Measurements from ENCODE around the gene INTS15.
"Not testable (repeated sequence)": the region's sequence is repeated elsewhere in the genome, so short reads cannot be mapped to it uniquely, and the experiment has no call there.

Gene INTS15

DNA sequence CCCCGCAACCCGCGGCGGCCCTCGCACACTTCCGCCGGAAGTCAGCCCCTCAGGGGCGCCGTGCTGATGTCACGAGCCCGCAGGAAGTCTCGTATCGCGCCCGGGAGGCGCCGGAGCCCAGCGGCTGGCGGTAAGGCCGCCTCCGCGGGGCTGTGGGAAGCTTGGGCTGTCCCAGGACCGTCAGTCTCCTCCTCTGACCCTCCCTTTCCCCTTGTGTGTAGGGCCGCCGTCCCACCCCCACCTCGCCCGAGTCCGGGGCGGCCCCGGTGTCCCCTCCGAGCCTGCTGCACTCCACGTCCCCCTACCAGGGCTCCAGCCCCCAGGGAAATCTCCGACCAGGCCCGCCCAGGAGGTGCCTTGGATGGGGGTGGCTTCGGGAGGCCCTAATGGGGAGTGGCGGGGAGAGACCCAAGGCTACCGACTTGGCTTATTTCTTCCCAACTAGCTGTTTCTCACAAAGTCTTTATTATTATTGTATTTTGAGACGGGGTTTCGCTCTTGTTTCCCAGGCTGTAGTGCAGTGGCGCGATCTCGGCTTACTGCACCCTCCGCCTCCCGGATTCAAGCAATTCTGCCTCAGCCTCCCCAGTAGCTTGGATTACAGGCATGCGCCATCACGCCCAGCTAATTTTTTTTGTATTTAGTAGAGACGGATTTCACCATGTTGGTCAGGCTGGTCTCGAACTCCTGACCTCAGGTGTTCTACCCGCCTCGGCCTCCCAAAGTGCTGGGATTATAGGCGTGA is 12.3 kb upstream of the INTS15 start, which contains the start of gene ZDHHC4:
TSS of gene ZDHHC4 (plus strand) at position 86 of the 745 bp plus-strand sequence. CDS start 3,108 bp downstream, outside the sequence.
- Histone ChIP-seq H4K20me1 (ENCODE audit: insufficient read depth, low read length) (no peaks in the 10 kb centered on the region), H3K4me1 (ENCODE audit: insufficient read depth, low read length) (peaks cover 34% of the 10 kb centered on the region), H2AFZ (ENCODE audit: low read depth, low read length) (peak within 1 kb of the TSS; percentile 96), H3K4me2 (ENCODE audit: insufficient read depth, low read length) (peak within 1 kb of the TSS; percentile 67), H3K79me2 (ENCODE audit: insufficient read depth, low read length) (peaks cover 21% of the 10 kb centered on the region), H3K27me3 (ENCODE audit: insufficient read depth, low read length, poor library complexity) (no peaks in the 10 kb centered on the region), H3K27ac (ENCODE audit: low read length) (peak within 1 kb of the TSS; percentile 94), H3K9me3 (ENCODE audit: insufficient read depth, low read length, severe bottlenecking) (no peaks in the 10 kb centered on the region), H3K4me3 (ENCODE audit: low read depth in 1 of 2, low read length in 2 of 2) (peak within 1 kb of the TSS; percentile 93 to 100), H3K9ac (ENCODE audit: low read depth, low read length) (peak within 1 kb of the TSS; percentile 96), H3K36me3 (ENCODE audit: insufficient read depth, low read length) (peaks cover 35% of the 10 kb centered on the region)
- TF ChIP-seq EZH2 (IDR thresholded peaks at IDR 0.05; ENCODE audit: borderline replicate concordance, low read depth, low read length, severe bottlenecking): no peak
- TF ChIP-seq CTCF (IDR thresholded peaks at IDR 0.05; ENCODE audit: borderline replicate concordance, extremely low read depth, low read length, poor library complexity, severe bottlenecking): no peak
- DNase-seq (peak; percentile 91), ATAC-seq (ENCODE audit: insufficient read depth, low read depth) (peak; percentile 94)

GRCh38 chr7:6578114-6579084 is 11.4 kb upstream of the INTS15 start:
- DNase-seq: no peak
- Histone ChIP-seq H3K4me3 (ENCODE audit: low read depth in 1 of 2, low read length in 2 of 2) (peak overlapping the region; percentile 93 to 100; a peak in 3 of 4 replicates), H3K27ac (ENCODE audit: low read length) (peak overlapping the region; percentile 94), H3K4me2 (ENCODE audit: insufficient read depth, low read length) (peak overlapping the region; percentile 67), H3K36me3 (ENCODE audit: insufficient read depth, low read length) (peaks cover 44% of the 10 kb centered on the region), H2AFZ (ENCODE audit: low read depth, low read length) (peak overlapping the region; percentile 96; the same call in 1 of the 2 replicates), H3K4me1 (ENCODE audit: insufficient read depth, low read length) (peaks cover 34% of the 10 kb centered on the region), H4K20me1 (ENCODE audit: insufficient read depth, low read length) (no peaks in the 10 kb centered on the region), H3K27me3 (ENCODE audit: insufficient read depth, low read length, poor library complexity) (no peaks in the 10 kb centered on the region), H3K9ac (ENCODE audit: low read depth, low read length) (peak overlapping the region; percentile 96), H3K9me3 (ENCODE audit: insufficient read depth, low read length, severe bottlenecking) (no peaks in the 10 kb centered on the region), H3K79me2 (ENCODE audit: insufficient read depth, low read length) (peaks cover 21% of the 10 kb centered on the region)
- TF ChIP-seq CTCF (IDR thresholded peaks at IDR 0.05; ENCODE audit: borderline replicate concordance, extremely low read depth, low read length, poor library complexity, severe bottlenecking) (no peak), EZH2 (IDR thresholded peaks at IDR 0.05; ENCODE audit: borderline replicate concordance, low read depth, low read length, severe bottlenecking) (no peak)
- ATAC-seq (ENCODE audit: insufficient read depth, low read depth): no peak

- H3K9ac ChIP-seq (ENCODE audit: low read depth, low read length): no peak overlapping the region
- peak overlapping the region; percentile 12; the same call in 1 of the 2 replicates for H3K4me2 ChIP-seq (ENCODE audit: insufficient read depth, low read length)
- H3K27ac ChIP-seq (ENCODE audit: low read length): no peak overlapping the region
- H4K20me1 ChIP-seq (ENCODE audit: insufficient read depth, low read length): no peaks in the 10 kb centered on the region
- no peaks in the 10 kb centered on the region for H3K27me3 ChIP-seq (ENCODE audit: insufficient read depth, low read length, poor library complexity)
- no peaks in the 10 kb centered on the region for H3K9me3 ChIP-seq (ENCODE audit: insufficient read depth, low read length, severe bottlenecking)
- ATAC-seq (ENCODE audit: insufficient read depth, low read depth) (no peak), DNase-seq (no peak)
- H3K79me2 ChIP-seq (ENCODE audit: insufficient read depth, low read length): peaks cover 21% of the 10 kb centered on the region
- H2AFZ ChIP-seq (ENCODE audit: low read depth, low read length): no peak overlapping the region
- TF ChIP-seq EZH2 (IDR thresholded peaks at IDR 0.05; ENCODE audit: borderline replicate concordance, low read depth, low read length, severe bottlenecking): no peak
- TF ChIP-seq CTCF (IDR thresholded peaks at IDR 0.05; ENCODE audit: borderline replicate concordance, extremely low read depth, low read length, poor library complexity, severe bottlenecking): peak; percentile 27
- peaks cover 54% of the 10 kb centered on the region for H3K36me3 ChIP-seq (ENCODE audit: insufficient read depth, low read length)
- no peak overlapping the region for H3K4me3 ChIP-seq (ENCODE audit: low read depth in 1 of 2, low read length in 2 of 2)
- H3K4me1 ChIP-seq (ENCODE audit: insufficient read depth, low read length): peaks cover 34% of the 10 kb centered on the region
Measured at GRCh38 chr7:6579446-6579845, 10.4 kb upstream of the INTS15 start.

DNA sequence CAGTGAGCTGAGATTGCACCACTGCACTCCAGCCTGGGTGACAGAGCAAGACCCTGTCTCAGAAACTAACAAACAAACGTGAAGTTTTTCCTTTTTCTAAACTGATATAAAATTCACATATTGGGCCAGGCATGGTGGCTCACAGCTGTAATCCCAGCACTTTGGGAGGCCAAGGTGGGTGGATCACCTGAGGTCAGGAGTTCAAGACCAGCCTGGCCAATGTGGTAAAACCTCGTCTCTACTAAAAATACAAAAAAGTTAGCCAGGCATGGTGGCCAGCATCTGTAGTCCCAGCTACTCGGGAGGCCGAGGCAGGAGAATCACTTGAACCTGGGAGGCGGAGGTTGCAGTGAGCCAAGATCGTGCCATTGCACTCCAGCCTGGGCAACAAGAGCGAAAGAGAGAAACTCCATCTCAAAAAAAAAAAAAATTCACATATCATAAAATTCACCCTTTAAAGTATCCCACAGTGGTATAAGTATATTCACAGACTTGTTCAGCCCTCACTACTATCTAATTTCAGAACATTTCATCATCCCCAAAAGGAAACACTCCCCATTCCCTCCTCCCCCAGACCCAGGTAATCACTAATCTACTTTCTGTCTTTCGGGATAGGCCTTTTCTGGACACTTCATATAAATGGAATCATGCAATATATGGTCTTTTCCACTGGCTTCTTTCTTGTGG is 3.9 kb upstream of the INTS15 start:
- H4K20me1 ChIP-seq (ENCODE audit: insufficient read depth, low read length); H3K9ac ChIP-seq (ENCODE audit: low read depth, low read length); ATAC-seq (ENCODE audit: insufficient read depth, low read depth); H3K27ac ChIP-seq (ENCODE audit: low read length); H2AFZ ChIP-seq (ENCODE audit: low read depth, low read length); H3K4me2 ChIP-seq (ENCODE audit: insufficient read depth, low read length); H3K4me3 ChIP-seq (ENCODE audit: low read depth in 1 of 2, low read length in 2 of 2); H3K9me3 ChIP-seq (ENCODE audit: insufficient read depth, low read length, severe bottlenecking); H3K4me1 ChIP-seq (ENCODE audit: insufficient read depth, low read length); H3K79me2 ChIP-seq (ENCODE audit: insufficient read depth, low read length); DNase-seq; H3K27me3 ChIP-seq (ENCODE audit: insufficient read depth, low read length, poor library complexity): not testable (repeated sequence)
- peaks cover 66% of the 10 kb centered on the region for H3K36me3 ChIP-seq (ENCODE audit: insufficient read depth, low read length)

Measured in DND-41 (cell line).